Caco-2 (cell line): Measurements from ENCODE around the gene KCMF1. TPM values are rescaled to one million over a fixed set of nuclear protein-coding genes. Genes with fewer than 3 reads are reported as not detected.

Experiments used
- BruUV-seq: library from RNA; stranded (reverse); fragments of 400-500 nt; replicated peaks from 2 replicates; lab custom pipeline; 2021; lab: Mats Ljungman, UMichigan
- CTCF ChIA-PET: fragments of 300-600 bp; sonication (Branson Sonifier 250); formaldehyde crosslinking; loops from one replicate; lab custom pipeline; 2022; ENCODE audit warnings: antibody characterized with exemption; lab: Charles Lee
- POLR2A ChIA-PET: fragments of 300-600 bp; sonication (Branson Sonifier 250); formaldehyde crosslinking; loops from one replicate; lab custom pipeline; 2022; ENCODE audit warnings: antibody characterized with exemption; lab: Charles Lee
- DNase-seq, 2 experiments: peaks; one replicate each; pipeline versions ENCODE4 v3.0.0 to v3.0.0-alpha.2; 2020 to 2022
- H3K27me3 ChIP-seq: replicated peaks from 2 replicates; pipeline ENCODE4 v1.6.0; 2011; ENCODE audit warnings: low read length; ENCODE audit not compliant: control insufficient read depth, insufficient read depth
- H3K36me3 ChIP-seq: 2 replicates; pipeline ENCODE4 v1.5.1; 2011; ENCODE audit warnings: low read length; ENCODE audit not compliant: control insufficient read depth, insufficient read depth
- H3K4me1 ChIP-seq: fragments of 250-450 bp; sonication (Bioruptor Pico); 2 replicates; pipeline ENCODE4 v1.5.1; 2020; ENCODE audit warnings: mild to moderate bottlenecking
- H3K4me3 ChIP-seq: 2 replicates; pipeline ENCODE4 v1.5.1; 2011; ENCODE audit warnings: low read depth, mild to moderate bottlenecking, control low read depth, low read length
- H3K9me3 ChIP-seq: fragments of 250-450 bp; sonication (Bioruptor Pico); 2 replicates; pipeline ENCODE4 v1.5.1; 2020; ENCODE audit warnings: mild to moderate bottlenecking, moderate library complexity
- H3K27ac Mint-ChIP-seq: one replicate; pipeline ENCODE4 v1.8.0; 2022; ENCODE audit warnings: mixed read lengths; ENCODE audit not compliant: unreplicated experiment
- H3K27me3 Mint-ChIP-seq: one replicate; pipeline ENCODE4 v1.8.0; 2022; ENCODE audit warnings: mixed read lengths; ENCODE audit not compliant: insufficient read depth, unreplicated experiment
- H3K36me3 Mint-ChIP-seq: one replicate; pipeline ENCODE4 v1.8.0; 2022; ENCODE audit warnings: mild to moderate bottlenecking, mixed read lengths; ENCODE audit not compliant: insufficient read depth, unreplicated experiment
- H3K4me1 Mint-ChIP-seq: one replicate; pipeline ENCODE4 v1.8.0; 2022; ENCODE audit warnings: low read depth, mixed read lengths; ENCODE audit not compliant: unreplicated experiment
- H3K4me3 Mint-ChIP-seq: one replicate; pipeline ENCODE4 v1.8.0; 2022; ENCODE audit warnings: mild to moderate bottlenecking, moderate library complexity, mixed read lengths; ENCODE audit not compliant: unreplicated experiment
- H3K9me3 Mint-ChIP-seq: one replicate; pipeline ENCODE4 v1.8.0; 2022; ENCODE audit warnings: mixed read lengths; ENCODE audit not compliant: unreplicated experiment
- intact Hi-C: fragments of 100-400 bp; cut with micrococcal nuclease; formaldehyde crosslinking; loops from one replicate; pipeline ENCODE4 v1.10.0; 2022; ENCODE audit not compliant: unreplicated experiment
- total RNA-seq: library from RNA; stranded (reverse); gene quantifications from 2 replicates; pipeline ENCODE4 v1.2.3, GENCODE V29; 2022
- TF ChIP-seq, protein P1 (sequence below), 2 experiments: fragments of 200-600 bp in 1 of 2; IDR thresholded peaks; 1 replicate in 1 of 2; 2 replicates in 1 of 2; pipeline versions ENCODE4 v1.5.1 to v1.8.0; 2011 to 2022; ENCODE audit warnings: antibody characterized with exemption in 1 of 2, control low read depth in 1 of 2, inconsistent platforms in 1 of 2, low read depth in 1 of 2, low read length in 1 of 2, mild to moderate bottlenecking in 1 of 2, moderate library complexity in 1 of 2; ENCODE audit not compliant: insufficient read depth in 1 of 2, severe bottlenecking in 1 of 2, unreplicated experiment in 1 of 2

Gene KCMF1
- total RNA-seq, 1 experiment from 2014 or later = 81.5 TPM

DNA sequence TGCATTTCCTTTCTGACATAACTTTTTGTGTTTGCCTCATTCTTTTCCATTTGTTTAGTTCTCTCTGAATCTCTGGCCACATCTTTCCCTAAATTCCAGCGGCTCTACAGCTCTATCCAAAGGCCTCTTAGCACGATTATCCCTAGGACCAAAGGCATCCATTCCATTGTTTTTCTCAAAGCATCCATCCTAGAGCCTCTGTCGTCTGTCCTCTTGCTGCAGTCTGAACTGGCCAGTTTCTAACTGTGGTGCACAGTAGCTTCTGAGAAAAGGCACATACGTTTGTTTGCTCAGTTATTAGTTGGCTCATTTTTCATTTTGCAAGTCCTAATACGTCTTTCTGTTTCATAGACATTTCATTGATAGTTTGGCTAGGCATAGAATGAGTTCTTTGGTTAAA, 116.6 kb downstream of the KCMF1 start:
- no peaks in the 10 kb centered on the region for H3K36me3 ChIP-seq
- no peaks in the 10 kb centered on the region for H3K4me1 Mint-ChIP-seq
- H3K4me1 ChIP-seq = no peaks in the 10 kb centered on the region
- BruUV-seq = no TSS peak
- ChIA-PET CTCF (interaction anchor here (0.6 kb wide), 1 partner anchor 212 kb away, joined by 3 read pairs; no protein-coding TSS in a partner anchor), POLR2A (no interaction called here)
- H3K27me3 ChIP-seq = no peaks in the 10 kb centered on the region
- H3K36me3 Mint-ChIP-seq = no peaks in the 10 kb centered on the region
- H3K4me3 Mint-ChIP-seq = no peak overlapping the region
- DNase-seq = no peak
- H3K27me3 Mint-ChIP-seq = peaks cover 10% of the 10 kb centered on the region
- no peak overlapping the region for H3K4me3 ChIP-seq
- H3K9me3 Mint-ChIP-seq = no peaks in the 10 kb centered on the region
- TF ChIP-seq, protein P1, sequence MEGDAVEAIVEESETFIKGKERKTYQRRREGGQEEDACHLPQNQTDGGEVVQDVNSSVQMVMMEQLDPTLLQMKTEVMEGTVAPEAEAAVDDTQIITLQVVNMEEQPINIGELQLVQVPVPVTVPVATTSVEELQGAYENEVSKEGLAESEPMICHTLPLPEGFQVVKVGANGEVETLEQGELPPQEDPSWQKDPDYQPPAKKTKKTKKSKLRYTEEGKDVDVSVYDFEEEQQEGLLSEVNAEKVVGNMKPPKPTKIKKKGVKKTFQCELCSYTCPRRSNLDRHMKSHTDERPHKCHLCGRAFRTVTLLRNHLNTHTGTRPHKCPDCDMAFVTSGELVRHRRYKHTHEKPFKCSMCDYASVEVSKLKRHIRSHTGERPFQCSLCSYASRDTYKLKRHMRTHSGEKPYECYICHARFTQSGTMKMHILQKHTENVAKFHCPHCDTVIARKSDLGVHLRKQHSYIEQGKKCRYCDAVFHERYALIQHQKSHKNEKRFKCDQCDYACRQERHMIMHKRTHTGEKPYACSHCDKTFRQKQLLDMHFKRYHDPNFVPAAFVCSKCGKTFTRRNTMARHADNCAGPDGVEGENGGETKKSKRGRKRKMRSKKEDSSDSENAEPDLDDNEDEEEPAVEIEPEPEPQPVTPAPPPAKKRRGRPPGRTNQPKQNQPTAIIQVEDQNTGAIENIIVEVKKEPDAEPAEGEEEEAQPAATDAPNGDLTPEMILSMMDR (IDR thresholded peaks at IDR 0.05; ENCODE audit: insufficient read depth in 1 of 2, low read depth in 1 of 2, low read length in 1 of 2, severe bottlenecking in 1 of 2, unreplicated experiment in 1 of 2) = no peak
- intact Hi-C loops = no loop called here
- no peak overlapping the region for H3K27ac Mint-ChIP-seq
- H3K9me3 ChIP-seq = no peaks in the 10 kb centered on the region

DNA sequence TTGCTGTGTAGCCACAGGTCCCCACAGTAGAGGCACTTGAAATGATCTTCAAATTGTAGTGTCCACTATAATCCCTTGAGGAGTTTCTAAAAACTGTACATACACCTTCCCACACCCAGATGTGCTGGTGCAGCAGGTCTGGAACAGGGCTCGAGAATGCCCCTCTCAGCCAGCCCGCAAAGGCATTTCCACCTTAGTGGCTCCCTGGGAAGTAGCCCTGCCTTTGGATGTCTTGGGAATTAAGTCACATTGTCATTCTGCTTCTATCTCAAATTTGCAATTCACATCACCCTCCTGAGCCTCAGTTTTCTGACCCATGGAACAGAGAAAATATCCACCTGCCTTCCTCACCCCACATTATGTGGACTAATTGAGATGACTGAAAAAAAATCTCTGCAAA, 118.0 kb downstream of the KCMF1 start:
- intact Hi-C loops = no loop called here
- no TSS peak for BruUV-seq
- DNase-seq = no peak
- TF ChIP-seq, protein P1 (IDR thresholded peaks at IDR 0.05; ENCODE audit: insufficient read depth in 1 of 2, low read depth in 1 of 2, low read length in 1 of 2, severe bottlenecking in 1 of 2, unreplicated experiment in 1 of 2) = no peak
- H3K27me3 ChIP-seq = no peaks in the 10 kb centered on the region
- H3K4me3 ChIP-seq = no peak overlapping the region
- no peaks in the 10 kb centered on the region for H3K4me1 Mint-ChIP-seq
- H3K27me3 Mint-ChIP-seq = peaks cover 4% of the 10 kb centered on the region
- H3K36me3 Mint-ChIP-seq = no peaks in the 10 kb centered on the region
- ChIA-PET CTCF (no interaction called here), POLR2A (no interaction called here)
- no peaks in the 10 kb centered on the region for H3K4me1 ChIP-seq
- H3K36me3 ChIP-seq = no peaks in the 10 kb centered on the region
- no peaks in the 10 kb centered on the region for H3K9me3 Mint-ChIP-seq
- no peak overlapping the region for H3K4me3 Mint-ChIP-seq
- H3K27ac Mint-ChIP-seq = no peak overlapping the region
- H3K9me3 ChIP-seq = no peaks in the 10 kb centered on the region

DNA sequence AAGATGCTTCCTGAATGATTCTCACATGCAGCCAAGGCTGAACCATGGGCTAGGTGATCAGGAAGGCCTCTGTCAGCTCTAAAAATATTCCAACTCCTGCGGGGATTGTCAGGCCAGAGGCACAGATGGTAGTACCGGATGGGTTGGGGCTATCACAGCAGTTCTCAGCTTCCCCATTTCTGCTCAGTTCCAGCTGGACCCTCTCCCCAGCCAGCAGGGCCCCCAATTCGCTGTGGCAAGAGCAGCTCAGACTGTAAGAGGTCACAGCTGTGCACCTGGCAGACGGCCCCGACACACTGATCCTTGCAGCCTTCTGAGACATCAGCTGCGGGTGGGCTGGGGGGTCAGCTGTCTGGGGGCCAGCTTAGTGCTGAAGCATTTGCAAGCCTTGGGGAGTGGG, 118.6 kb downstream of the KCMF1 start:
- Mint-ChIP-seq H3K27me3 (peaks cover under 1% of the 10 kb centered on the region), H3K27ac (no peak overlapping the region), H3K4me3 (no peak overlapping the region), H3K4me1 (no peaks in the 10 kb centered on the region), H3K9me3 (no peaks in the 10 kb centered on the region), H3K36me3 (no peaks in the 10 kb centered on the region)
- no peak overlapping the region for H3K4me3 ChIP-seq
- ChIA-PET POLR2A (no interaction called here), CTCF (no interaction called here)
- BruUV-seq = no TSS peak
- H3K36me3 ChIP-seq = no peaks in the 10 kb centered on the region
- H3K27me3 ChIP-seq = no peaks in the 10 kb centered on the region
- no peaks in the 10 kb centered on the region for H3K9me3 ChIP-seq
- H3K4me1 ChIP-seq = no peaks in the 10 kb centered on the region
- TF ChIP-seq, protein P1 (IDR thresholded peaks at IDR 0.05; ENCODE audit: insufficient read depth in 1 of 2, low read depth in 1 of 2, low read length in 1 of 2, severe bottlenecking in 1 of 2, unreplicated experiment in 1 of 2) = no peak
- DNase-seq = no peak
- intact Hi-C loops = no loop called here
